ENCODE data around the gene WNT8B.

WNT8B gene

GRCh38 chr10:100468322-100468721 lies 5.5 kb downstream of the WNT8B start:
- Histone ChIP-seq H3K9ac (ENCODE audit: low read depth, low read length) (no peak overlapping the region), H3K36me3 (ENCODE audit: control insufficient read depth, insufficient read depth, low read length) (no peaks in the 10 kb centered on the region), H3K27me3 (ENCODE audit: control insufficient read depth, insufficient read depth, low read length) (peaks cover 6% of the 10 kb centered on the region), H3K4me1 (ENCODE audit: control insufficient read depth, insufficient read depth, low read length) (no peaks in the 10 kb centered on the region), H3K9me3 (ENCODE audit: control insufficient read depth, insufficient read depth, low read length) (no peaks in the 10 kb centered on the region), H3K4me3 (ENCODE audit: low read depth, low read length) (no peak overlapping the region)

- H3K9me3 ChIP-seq (ENCODE audit: control insufficient read depth, insufficient read depth, low read length): no peaks in the 10 kb centered on the region
- H3K36me3 ChIP-seq (ENCODE audit: control insufficient read depth, insufficient read depth, low read length): no peaks in the 10 kb centered on the region
- no peak overlapping the region for H3K4me3 ChIP-seq (ENCODE audit: low read depth, low read length)
- H3K9ac ChIP-seq (ENCODE audit: low read depth, low read length): no peak overlapping the region
- no peaks in the 10 kb centered on the region for H3K4me1 ChIP-seq (ENCODE audit: control insufficient read depth, insufficient read depth, low read length)
- H3K27me3 ChIP-seq (ENCODE audit: control insufficient read depth, insufficient read depth, low read length): peaks cover 6% of the 10 kb centered on the region
Measured at GRCh38 chr10:100468978-100469377, 6.2 kb downstream of the WNT8B start.

- Histone ChIP-seq H3K4me3 (ENCODE audit: low read depth, low read length) (no peak overlapping the region), H3K27me3 (ENCODE audit: control insufficient read depth, insufficient read depth, low read length) (peaks cover 6% of the 10 kb centered on the region), H3K9ac (ENCODE audit: low read depth, low read length) (no peak overlapping the region), H3K9me3 (ENCODE audit: control insufficient read depth, insufficient read depth, low read length) (no peaks in the 10 kb centered on the region), H3K36me3 (ENCODE audit: control insufficient read depth, insufficient read depth, low read length) (no peaks in the 10 kb centered on the region), H3K4me1 (ENCODE audit: control insufficient read depth, insufficient read depth, low read length) (no peaks in the 10 kb centered on the region)
Measured at GRCh38 chr10:100469756-100470155, 6.9 kb downstream of the WNT8B start.

DNA sequence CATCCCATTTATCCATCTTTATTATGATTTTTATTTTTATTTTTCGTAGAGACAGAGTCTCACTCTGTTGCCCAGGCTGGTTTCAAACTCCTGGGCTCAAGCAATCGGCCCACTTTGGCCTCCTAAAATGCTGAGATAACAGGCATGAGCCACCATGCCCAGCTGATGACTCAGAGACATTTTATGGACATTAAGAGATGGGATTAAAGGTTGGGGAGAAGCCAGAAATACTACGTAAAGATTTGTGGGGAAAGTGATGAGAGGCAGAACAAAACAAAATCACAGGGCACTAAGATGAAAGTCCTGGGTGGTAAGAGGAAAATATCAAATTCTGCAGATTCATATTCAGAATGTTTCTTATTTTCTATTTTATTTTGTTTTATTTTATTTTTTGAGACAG lies 7.6 kb downstream of the WNT8B start:
- Histone ChIP-seq H3K9me3 (ENCODE audit: control insufficient read depth, insufficient read depth, low read length) (no peaks in the 10 kb centered on the region), H3K27me3 (ENCODE audit: control insufficient read depth, insufficient read depth, low read length) (peaks cover 6% of the 10 kb centered on the region), H3K4me1 (ENCODE audit: control insufficient read depth, insufficient read depth, low read length) (no peaks in the 10 kb centered on the region), H3K9ac (ENCODE audit: low read depth, low read length) (no peak overlapping the region), H3K36me3 (ENCODE audit: control insufficient read depth, insufficient read depth, low read length) (no peaks in the 10 kb centered on the region), H3K4me3 (ENCODE audit: low read depth, low read length) (no peak overlapping the region)

- Histone ChIP-seq H3K4me3 (ENCODE audit: low read depth, low read length) (no peak overlapping the region), H3K27me3 (ENCODE audit: control insufficient read depth, insufficient read depth, low read length) (peaks cover 41% of the 10 kb centered on the region), H3K36me3 (ENCODE audit: control insufficient read depth, insufficient read depth, low read length) (no peaks in the 10 kb centered on the region), H3K4me1 (ENCODE audit: control insufficient read depth, insufficient read depth, low read length) (peaks cover 2% of the 10 kb centered on the region), H3K9ac (ENCODE audit: low read depth, low read length) (no peak overlapping the region), H3K9me3 (ENCODE audit: control insufficient read depth, insufficient read depth, low read length) (no peaks in the 10 kb centered on the region)
Measured at GRCh38 chr10:100477970-100478369, 15.2 kb downstream of the WNT8B start.

- Histone ChIP-seq H3K36me3 (ENCODE audit: control insufficient read depth, insufficient read depth, low read length) (no peaks in the 10 kb centered on the region), H3K4me1 (ENCODE audit: control insufficient read depth, insufficient read depth, low read length) (peaks cover 12% of the 10 kb centered on the region), H3K27me3 (ENCODE audit: control insufficient read depth, insufficient read depth, low read length) (peaks cover 51% of the 10 kb centered on the region)
Measured at GRCh38 chr10:100479037-100479436, 16.2 kb downstream of the WNT8B start.

DNA sequence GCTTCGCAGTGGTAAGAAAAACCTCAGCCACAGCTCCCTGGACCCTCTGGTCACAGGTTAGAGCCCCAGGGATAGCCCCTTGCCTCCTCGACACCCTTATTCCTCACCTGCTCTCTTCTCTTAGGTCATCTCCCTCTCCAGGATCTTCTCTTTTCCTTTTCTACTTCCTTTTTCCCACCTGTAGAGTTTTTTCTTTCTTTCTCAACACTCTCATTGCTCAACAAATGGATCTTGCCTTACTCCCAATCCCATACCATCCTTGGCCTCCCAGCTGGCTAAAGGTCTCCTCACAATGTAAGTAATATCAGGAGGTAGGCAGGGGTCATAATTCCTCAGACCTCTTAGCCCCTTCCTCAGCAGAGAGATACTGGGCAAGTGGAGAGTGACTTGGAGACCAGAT lies 17.2 kb downstream of the WNT8B start:
- H3K27me3 ChIP-seq (ENCODE audit: control insufficient read depth, insufficient read depth, low read length): peaks cover 61% of the 10 kb centered on the region

More at GRCh38 chr10:100479037-100479436, 16.2 kb downstream of the WNT8B start:
- Histone ChIP-seq H3K9ac (ENCODE audit: low read depth, low read length) (no peak overlapping the region), H3K9me3 (ENCODE audit: control insufficient read depth, insufficient read depth, low read length) (no peaks in the 10 kb centered on the region), H3K4me3 (ENCODE audit: low read depth, low read length) (no peak overlapping the region)

DNA sequence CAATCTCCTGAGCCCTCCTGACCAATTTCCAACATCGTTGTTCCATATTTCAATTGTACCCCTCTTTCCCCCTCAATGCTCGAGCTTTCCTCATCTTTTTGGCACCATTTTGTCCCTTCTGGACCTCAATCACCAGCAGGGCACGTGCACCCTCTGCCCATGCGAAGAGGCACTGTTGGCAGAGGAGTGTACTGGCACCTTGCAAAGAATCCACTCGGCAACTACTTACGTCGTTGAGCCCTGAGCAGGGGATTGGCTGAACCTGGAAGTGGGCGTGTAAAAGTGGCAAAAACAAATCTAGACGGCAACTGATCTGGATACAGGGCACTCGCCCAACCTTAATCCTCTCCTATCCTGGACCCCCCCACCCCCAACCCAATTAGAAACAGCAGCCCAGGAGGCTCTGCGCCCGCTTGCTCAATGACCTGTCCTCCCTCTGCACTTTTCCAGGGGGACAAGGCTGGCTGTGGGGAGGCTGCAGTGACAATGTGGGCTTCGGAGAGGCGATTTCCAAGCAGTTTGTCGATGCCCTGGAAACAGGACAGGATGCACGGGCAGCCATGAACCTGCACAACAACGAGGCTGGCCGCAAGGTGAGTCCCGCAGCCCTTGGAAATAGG lies 18.8 kb downstream of the WNT8B start:
- no peaks in the 10 kb centered on the region for H3K36me3 ChIP-seq (ENCODE audit: control insufficient read depth, insufficient read depth, low read length)
- peaks cover 66% of the 10 kb centered on the region for H3K27me3 ChIP-seq (ENCODE audit: control insufficient read depth, insufficient read depth, low read length)
- peak overlapping the region; percentile 55 for H3K4me3 ChIP-seq (ENCODE audit: low read depth, low read length)

More for the DNA sequence above, 17.2 kb downstream of the WNT8B start:
- Histone ChIP-seq H3K9ac (ENCODE audit: low read depth, low read length) (no peak overlapping the region), H3K36me3 (ENCODE audit: control insufficient read depth, insufficient read depth, low read length) (no peaks in the 10 kb centered on the region), H3K9me3 (ENCODE audit: control insufficient read depth, insufficient read depth, low read length) (no peaks in the 10 kb centered on the region), H3K4me1 (ENCODE audit: control insufficient read depth, insufficient read depth, low read length) (peaks cover 22% of the 10 kb centered on the region), H3K4me3 (ENCODE audit: low read depth, low read length) (no peak overlapping the region)

GRCh38 chr10:100482181-100482833 lies 19.5 kb downstream of the WNT8B start:
- peak overlapping the region; percentile 55 for H3K4me3 ChIP-seq (ENCODE audit: low read depth, low read length)
- no peaks in the 10 kb centered on the region for H3K36me3 ChIP-seq (ENCODE audit: control insufficient read depth, insufficient read depth, low read length)

More for the DNA sequence above, 18.8 kb downstream of the WNT8B start:
- Histone ChIP-seq H3K9me3 (ENCODE audit: control insufficient read depth, insufficient read depth, low read length) (no peaks in the 10 kb centered on the region), H3K9ac (ENCODE audit: low read depth, low read length) (no peak overlapping the region), H3K4me1 (ENCODE audit: control insufficient read depth, insufficient read depth, low read length) (peaks cover 29% of the 10 kb centered on the region)

DNA sequence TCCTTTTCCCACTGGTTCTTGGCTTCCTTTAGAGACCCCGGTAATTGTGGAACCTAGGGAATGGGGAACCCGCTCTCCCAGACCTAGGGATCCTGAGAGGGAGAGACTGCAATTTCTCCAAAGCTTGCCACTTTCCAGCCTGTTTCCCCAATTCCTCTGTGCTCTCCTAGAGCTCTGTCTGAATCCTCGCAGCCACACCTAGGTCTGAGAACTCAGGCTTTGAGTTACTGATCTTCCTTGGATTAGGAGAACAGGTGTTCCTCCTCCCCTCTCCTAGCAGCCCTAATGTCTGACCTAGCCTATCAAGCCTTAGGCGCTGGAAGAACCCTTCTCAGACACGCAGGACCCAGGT lies 20.0 kb downstream of the WNT8B start:
- no peak overlapping the region for H3K9ac ChIP-seq (ENCODE audit: low read depth, low read length)
- peaks cover 34% of the 10 kb centered on the region for H3K4me1 ChIP-seq (ENCODE audit: control insufficient read depth, insufficient read depth, low read length)
- H3K9me3 ChIP-seq (ENCODE audit: control insufficient read depth, insufficient read depth, low read length): no peaks in the 10 kb centered on the region
- peak overlapping the region; percentile 55 for H3K4me3 ChIP-seq (ENCODE audit: low read depth, low read length)
- no peaks in the 10 kb centered on the region for H3K36me3 ChIP-seq (ENCODE audit: control insufficient read depth, insufficient read depth, low read length)
- H3K27me3 ChIP-seq (ENCODE audit: control insufficient read depth, insufficient read depth, low read length): peaks cover 79% of the 10 kb centered on the region

More at GRCh38 chr10:100482181-100482833, 19.5 kb downstream of the WNT8B start:
- Histone ChIP-seq H3K4me1 (ENCODE audit: control insufficient read depth, insufficient read depth, low read length) (peaks cover 34% of the 10 kb centered on the region), H3K27me3 (ENCODE audit: control insufficient read depth, insufficient read depth, low read length) (peaks cover 74% of the 10 kb centered on the region), H3K9me3 (ENCODE audit: control insufficient read depth, insufficient read depth, low read length) (no peaks in the 10 kb centered on the region), H3K9ac (ENCODE audit: low read depth, low read length) (no peak overlapping the region)

DNA sequence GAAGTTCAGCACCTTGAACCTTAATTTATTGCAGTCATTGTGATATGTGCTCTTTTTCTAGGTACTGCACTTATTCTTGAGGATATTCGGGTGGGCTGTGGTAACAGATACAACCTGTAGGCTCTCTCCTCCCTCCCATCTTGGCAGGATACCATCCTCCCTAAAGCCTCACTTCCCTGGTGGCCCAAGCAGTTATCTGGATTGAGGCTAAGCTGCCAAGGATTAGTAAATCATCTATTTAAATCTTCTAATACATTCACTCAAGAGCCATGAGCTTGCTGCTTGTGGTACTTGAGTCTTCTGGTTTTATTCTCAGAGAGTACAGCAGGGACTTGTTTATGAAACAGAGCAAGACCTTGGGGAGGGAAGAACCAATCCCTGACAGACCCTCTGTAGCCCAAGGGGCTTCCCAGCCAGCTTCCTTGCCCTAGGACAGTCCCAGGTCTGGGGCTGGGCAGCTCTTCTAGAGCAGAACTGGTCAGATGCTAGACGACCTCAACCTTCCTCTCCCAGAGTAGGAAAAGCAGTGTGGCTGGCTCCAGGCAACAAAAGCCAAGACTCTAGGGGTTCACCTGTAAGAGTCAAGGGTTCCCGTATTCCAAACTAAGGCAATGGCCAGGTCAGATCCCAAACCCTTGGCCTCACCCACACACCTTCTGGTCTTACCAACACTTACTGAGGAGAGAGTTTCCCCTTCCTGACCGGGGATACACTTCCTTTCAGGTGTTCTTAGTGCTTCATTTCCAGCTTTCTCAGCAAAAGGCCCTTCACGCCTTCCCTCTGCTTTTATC lies 21.3 kb downstream of the WNT8B start:
- Histone ChIP-seq H3K9me3 (ENCODE audit: control insufficient read depth, insufficient read depth, low read length) (no peaks in the 10 kb centered on the region), H3K27me3 (ENCODE audit: control insufficient read depth, insufficient read depth, low read length) (peaks cover 84% of the 10 kb centered on the region), H3K4me1 (ENCODE audit: control insufficient read depth, insufficient read depth, low read length) (peaks cover 34% of the 10 kb centered on the region), H3K9ac (ENCODE audit: low read depth, low read length) (no peak overlapping the region), H3K4me3 (ENCODE audit: low read depth, low read length) (no peak overlapping the region), H3K36me3 (ENCODE audit: control insufficient read depth, insufficient read depth, low read length) (no peaks in the 10 kb centered on the region)

Measured in iPS-15b (cell line).